ENCODE data around the gene TNXB.

DNA sequence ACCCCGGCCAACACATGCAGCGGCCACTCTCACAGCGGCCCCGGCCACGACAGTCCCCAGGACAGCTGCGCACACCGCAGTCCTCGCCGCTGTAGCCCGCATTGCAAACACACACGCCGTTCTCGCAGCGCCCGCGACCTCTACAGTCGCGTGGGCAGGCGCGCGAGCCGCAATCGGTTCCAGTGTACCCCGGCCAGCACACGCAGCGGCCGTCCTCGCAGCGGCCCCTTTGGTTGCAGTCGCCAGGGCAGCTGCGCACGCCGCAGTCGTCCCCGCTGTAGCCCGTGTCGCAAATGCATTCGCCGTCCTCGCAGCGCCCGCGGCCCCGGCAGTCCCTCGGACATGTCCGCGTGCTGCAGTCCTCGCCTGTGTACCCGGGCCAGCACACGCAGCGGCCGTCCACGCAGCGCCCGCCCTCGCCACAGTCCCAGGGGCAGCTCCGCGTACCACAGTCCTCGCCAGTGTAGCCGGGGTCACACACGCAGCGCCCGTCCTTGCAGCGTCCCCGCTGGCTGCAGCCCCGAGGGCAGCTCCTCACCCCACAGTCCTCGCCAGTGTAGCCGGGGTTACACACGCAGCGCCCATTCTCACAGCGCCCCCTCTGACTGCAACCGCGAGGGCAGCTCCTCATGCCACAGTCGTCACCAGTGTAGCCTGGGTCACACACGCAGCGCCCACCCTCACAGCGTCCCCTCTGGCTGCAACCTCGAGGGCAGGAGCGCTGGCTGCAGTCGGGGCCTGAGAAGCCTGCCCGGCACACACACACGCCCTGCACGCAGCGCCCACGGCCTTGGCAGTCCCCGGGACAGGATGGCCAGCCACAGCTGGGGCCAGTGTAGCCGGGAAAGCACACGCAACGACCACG lies 12.5 kb downstream of the TNXB start:
- TF ChIP-seq, protein P1, sequence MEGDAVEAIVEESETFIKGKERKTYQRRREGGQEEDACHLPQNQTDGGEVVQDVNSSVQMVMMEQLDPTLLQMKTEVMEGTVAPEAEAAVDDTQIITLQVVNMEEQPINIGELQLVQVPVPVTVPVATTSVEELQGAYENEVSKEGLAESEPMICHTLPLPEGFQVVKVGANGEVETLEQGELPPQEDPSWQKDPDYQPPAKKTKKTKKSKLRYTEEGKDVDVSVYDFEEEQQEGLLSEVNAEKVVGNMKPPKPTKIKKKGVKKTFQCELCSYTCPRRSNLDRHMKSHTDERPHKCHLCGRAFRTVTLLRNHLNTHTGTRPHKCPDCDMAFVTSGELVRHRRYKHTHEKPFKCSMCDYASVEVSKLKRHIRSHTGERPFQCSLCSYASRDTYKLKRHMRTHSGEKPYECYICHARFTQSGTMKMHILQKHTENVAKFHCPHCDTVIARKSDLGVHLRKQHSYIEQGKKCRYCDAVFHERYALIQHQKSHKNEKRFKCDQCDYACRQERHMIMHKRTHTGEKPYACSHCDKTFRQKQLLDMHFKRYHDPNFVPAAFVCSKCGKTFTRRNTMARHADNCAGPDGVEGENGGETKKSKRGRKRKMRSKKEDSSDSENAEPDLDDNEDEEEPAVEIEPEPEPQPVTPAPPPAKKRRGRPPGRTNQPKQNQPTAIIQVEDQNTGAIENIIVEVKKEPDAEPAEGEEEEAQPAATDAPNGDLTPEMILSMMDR (conservative IDR thresholded peaks at IDR 0.05; ENCODE audit: low read depth, low read length) = 0 out of 2 replicates have a peak, but pooled peaks have one; percentile 21
- peak; percentile 95 for TF ChIP-seq EZH2 (IDR thresholded peaks at IDR 0.05; ENCODE audit: borderline replicate concordance, low read depth, low read length, poor library complexity, severe bottlenecking)
